ENCODE measurements around the gene MACROD1.

MACROD1 gene

GRCh38 chr11:64150481-64151239 lies 15.3 kb downstream of the MACROD1 start:
- peak; percentile 59 to 86 for DNase-seq

- DNase-seq = no peak
These were observed 15.9 kb downstream of the MACROD1 start for GRCh38 chr11:64150051-64150450.

GRCh38 chr11:64148917-64149617 lies 16.8 kb downstream of the MACROD1 start:
- DNase-seq = no peak

- peak; percentile 94 to 98 for DNase-seq
These were observed 17.5 kb downstream of the MACROD1 start for GRCh38 chr11:64148226-64148916.

- peak in 1 of 2 experiments; percentile 15 for DNase-seq
These were observed 19.6 kb downstream of the MACROD1 start for GRCh38 chr11:64146036-64146955.

GRCh38 chr11:64144587-64145472 lies 21.1 kb downstream of the MACROD1 start:
- DNase-seq = no peak

GRCh38 chr11:64141081-64141783 lies 24.7 kb downstream of the MACROD1 start:
- DNase-seq = no peak

- no peak for DNase-seq
These were observed 25.8 kb downstream of the MACROD1 start for GRCh38 chr11:64140082-64140481.

GRCh38 chr11:64139049-64139448 lies 26.9 kb downstream of the MACROD1 start:
- DNase-seq = no peak

- DNase-seq = peak; percentile 47 to 54
These were observed 27.5 kb downstream of the MACROD1 start for GRCh38 chr11:64138398-64138797.

GRCh38 chr11:64136765-64137441 lies 29.0 kb downstream of the MACROD1 start:
- DNase-seq = no peak

- no peak for DNase-seq
These were observed 30.2 kb downstream of the MACROD1 start for GRCh38 chr11:64135711-64136110.

GRCh38 chr11:64134963-64135362 lies 30.9 kb downstream of the MACROD1 start:
- peak in 1 of 2 experiments; percentile 34 for DNase-seq

- DNase-seq = no peak
These were observed 32.8 kb downstream of the MACROD1 start for GRCh38 chr11:64132982-64133705.

- peak in 1 of 2 experiments; percentile 59 for DNase-seq
These were observed 33.6 kb downstream of the MACROD1 start for GRCh38 chr11:64132191-64132771.

GRCh38 chr11:64131683-64132190 lies 34.2 kb downstream of the MACROD1 start:
- DNase-seq = peak in 1 of 2 experiments; percentile 28

GRCh38 chr11:64130618-64131017 lies 35.3 kb downstream of the MACROD1 start:
- DNase-seq = no peak

GRCh38 chr11:64129403-64129802 lies 36.5 kb downstream of the MACROD1 start:
- no peak for DNase-seq
